ENCODE results near the gene MEP1A. TPM values are rescaled to one million over a fixed set of nuclear protein-coding genes. Genes with fewer than 3 reads are reported as not detected.
"Not testable (repeated sequence)": the region's sequence is repeated elsewhere in the genome, so short reads cannot be mapped to it uniquely, and the experiment has no call there.

The MEP1A gene
- total and polyA plus RNA-seq, 8 donors = 0.06 TPM; not detected in 7

- Histone ChIP-seq H3K27ac (peak overlapping the region; percentile 74 to 84), H3K4me3 (no peak overlapping the region), H3K4me1 (peaks cover 0 to 36% of the 10 kb centered on the region in 2 donors), H3K27me3 (no peaks in the 10 kb centered on the region), H3K36me3 (no peaks in the 10 kb centered on the region), H3K9me3 (no peaks in the 10 kb centered on the region)
- ATAC-seq = peak; percentile 3
- TF ChIP-seq CTCF (IDR thresholded peaks at IDR 0.05) = no peak
- intact Hi-C loops (cut with DNase I) = no loop called here
- no peak for DNase-seq
These were observed 21.2 kb upstream of the MEP1A start for GRCh38 chr6:46772016-46772415.

GRCh38 chr6:46772762-46773161, 20.4 kb upstream of the MEP1A start:
- Histone ChIP-seq H3K4me1 (peaks cover 0 to 36% of the 10 kb centered on the region in 2 donors), H3K36me3 (no peaks in the 10 kb centered on the region), H3K27ac (peak overlapping the region; percentile 74 to 84), H3K4me3 (no peak overlapping the region), H3K27me3 (no peaks in the 10 kb centered on the region), H3K9me3 (no peaks in the 10 kb centered on the region)
- ATAC-seq (peak; percentile 57), DNase-seq (peak in 2 of 4 donors; percentile 7 to 77)
- no peak for TF ChIP-seq CTCF (IDR thresholded peaks at IDR 0.05)
- intact Hi-C loops (cut with DNase I) = no loop called here

GRCh38 chr6:46773201-46773855, 19.9 kb upstream of the MEP1A start:
- no peak for TF ChIP-seq CTCF (IDR thresholded peaks at IDR 0.05)
- Histone ChIP-seq H3K27me3 (no peaks in the 10 kb centered on the region), H3K36me3 (no peaks in the 10 kb centered on the region), H3K4me1 (peaks cover 0 to 36% of the 10 kb centered on the region in 2 donors), H3K4me3 (no peak overlapping the region), H3K9me3 (no peaks in the 10 kb centered on the region), H3K27ac (peak overlapping the region; percentile 57 to 84)
- intact Hi-C loops (cut with DNase I) = no loop called here
- ATAC-seq (peak; percentile 19), DNase-seq (no peak)

GRCh38 chr6:46774736-46775135, 18.5 kb upstream of the MEP1A start:
- H3K9me3 ChIP-seq; intact Hi-C loops (cut with DNase I); H3K27ac ChIP-seq; H3K4me3 ChIP-seq; ATAC-seq; H3K36me3 ChIP-seq; H3K27me3 ChIP-seq: not testable (repeated sequence)
- peak in 1 of 4 donors; percentile 61 for DNase-seq
- H3K4me1 ChIP-seq = peaks cover 0 to 36% of the 10 kb centered on the region in 2 donors

GRCh38 chr6:46776070-46776712, 17.0 kb upstream of the MEP1A start:
- no peak overlapping the region for H3K27ac ChIP-seq
- intact Hi-C loops (cut with DNase I) = no loop called here
- no peaks in the 10 kb centered on the region for H3K36me3 ChIP-seq
- H3K4me3 ChIP-seq = no peak overlapping the region
- no peaks in the 10 kb centered on the region for H3K27me3 ChIP-seq
- TF ChIP-seq CTCF (IDR thresholded peaks at IDR 0.05) = no peak
- peaks cover 0 to 38% of the 10 kb centered on the region in 2 donors for H3K4me1 ChIP-seq
- no peaks in the 10 kb centered on the region for H3K9me3 ChIP-seq
- peak in 1 of 4 donors; percentile 55 for DNase-seq
- peak; percentile 65 for ATAC-seq
